ENCODE measurements around the gene MEGF11.

DNA sequence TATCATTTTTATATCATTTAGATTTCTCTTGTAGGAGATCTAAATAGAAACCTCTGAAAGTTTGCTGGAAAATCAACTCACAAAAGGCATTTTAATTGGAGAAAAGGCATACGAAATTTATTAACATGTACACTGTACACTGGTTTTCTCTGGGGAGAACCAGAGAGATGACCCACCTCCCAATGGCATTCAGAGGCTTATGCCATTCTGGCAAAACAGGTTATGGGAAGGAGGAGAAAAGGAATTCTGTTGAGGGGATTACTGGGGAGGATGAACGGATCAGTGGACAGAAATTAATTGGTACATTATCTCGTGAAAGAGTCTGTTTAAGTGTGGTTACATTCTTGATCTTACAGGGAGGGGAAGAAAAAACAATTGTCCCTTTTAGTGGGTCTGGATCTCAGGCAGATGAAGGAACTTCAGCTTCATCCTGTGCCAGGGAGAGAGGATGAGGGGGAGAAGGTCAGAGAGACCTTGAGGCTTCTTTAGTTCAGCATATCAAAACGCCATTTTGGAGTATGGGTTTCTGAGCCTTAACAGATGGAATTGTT, 367.8 kb downstream of the MEGF11 start:
- TF ChIP-seq, protein P1, sequence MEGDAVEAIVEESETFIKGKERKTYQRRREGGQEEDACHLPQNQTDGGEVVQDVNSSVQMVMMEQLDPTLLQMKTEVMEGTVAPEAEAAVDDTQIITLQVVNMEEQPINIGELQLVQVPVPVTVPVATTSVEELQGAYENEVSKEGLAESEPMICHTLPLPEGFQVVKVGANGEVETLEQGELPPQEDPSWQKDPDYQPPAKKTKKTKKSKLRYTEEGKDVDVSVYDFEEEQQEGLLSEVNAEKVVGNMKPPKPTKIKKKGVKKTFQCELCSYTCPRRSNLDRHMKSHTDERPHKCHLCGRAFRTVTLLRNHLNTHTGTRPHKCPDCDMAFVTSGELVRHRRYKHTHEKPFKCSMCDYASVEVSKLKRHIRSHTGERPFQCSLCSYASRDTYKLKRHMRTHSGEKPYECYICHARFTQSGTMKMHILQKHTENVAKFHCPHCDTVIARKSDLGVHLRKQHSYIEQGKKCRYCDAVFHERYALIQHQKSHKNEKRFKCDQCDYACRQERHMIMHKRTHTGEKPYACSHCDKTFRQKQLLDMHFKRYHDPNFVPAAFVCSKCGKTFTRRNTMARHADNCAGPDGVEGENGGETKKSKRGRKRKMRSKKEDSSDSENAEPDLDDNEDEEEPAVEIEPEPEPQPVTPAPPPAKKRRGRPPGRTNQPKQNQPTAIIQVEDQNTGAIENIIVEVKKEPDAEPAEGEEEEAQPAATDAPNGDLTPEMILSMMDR (IDR thresholded peaks at IDR 0.05), result no peak
- TF ChIP-seq FOXJ3 (CRISPR knock-in tag; IDR thresholded peaks at IDR 0.05), result no peak
- no peak for TF ChIP-seq TCF12 (IDR thresholded peaks at IDR 0.05)
- TF ChIP-seq MEF2A (IDR thresholded peaks at IDR 0.05; ENCODE audit: borderline replicate concordance, low read depth), result no peak
